ENCODE measurements around the gene ACKR2.
"Not testable (repeated sequence)": the region's sequence is repeated elsewhere in the genome, so short reads cannot be mapped to it uniquely, and the experiment has no call there.

Gene ACKR2

DNA sequence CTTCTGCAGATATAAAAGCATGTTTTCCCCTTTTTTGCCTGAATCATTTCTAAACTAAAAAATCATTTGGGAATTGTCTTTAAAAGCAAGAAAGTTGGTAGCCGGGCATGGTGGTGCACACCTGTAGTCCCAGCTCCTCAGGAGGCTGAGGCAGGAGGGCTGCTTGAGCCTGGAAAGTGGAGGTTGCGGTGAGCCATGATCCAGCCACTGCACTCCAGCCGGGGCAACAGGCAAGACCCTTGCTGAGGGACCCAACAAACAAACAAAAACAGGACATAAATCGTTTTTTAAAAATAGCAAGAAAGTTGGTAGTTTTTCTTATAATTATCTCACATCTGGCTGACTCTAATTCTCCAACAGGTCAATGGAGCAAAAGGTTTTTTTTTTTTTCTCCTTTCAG, 7.5 kb upstream of the ACKR2 start:
- DNase-seq (ENCODE audit: low read depth) = no peak

DNA sequence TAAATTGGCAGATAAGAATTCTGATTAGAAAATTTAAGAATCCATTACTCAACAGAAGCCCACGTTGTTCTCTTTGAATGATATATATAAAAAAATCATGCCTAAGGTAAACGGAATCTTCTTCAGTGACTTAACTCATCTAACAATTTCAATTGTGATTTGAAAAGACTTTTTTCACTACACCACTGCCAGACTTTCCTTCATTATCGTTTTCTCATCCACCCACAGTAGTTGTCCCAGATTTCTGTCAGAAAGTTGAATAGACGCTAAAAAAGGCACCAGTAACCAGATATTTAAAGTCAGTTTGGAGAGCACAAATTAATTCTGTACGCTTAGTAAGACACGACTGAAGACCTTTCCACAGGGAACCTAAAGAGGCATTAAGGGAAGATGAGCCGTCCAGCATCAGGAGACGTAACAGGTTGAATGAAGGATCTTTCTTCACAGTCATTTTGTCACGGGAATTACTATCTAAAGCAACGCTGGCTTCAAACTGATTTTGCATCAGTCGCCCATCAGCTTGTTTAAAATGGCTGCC, 6.3 kb upstream of the ACKR2 start:
- DNase-seq (ENCODE audit: low read depth) = no peak

DNA sequence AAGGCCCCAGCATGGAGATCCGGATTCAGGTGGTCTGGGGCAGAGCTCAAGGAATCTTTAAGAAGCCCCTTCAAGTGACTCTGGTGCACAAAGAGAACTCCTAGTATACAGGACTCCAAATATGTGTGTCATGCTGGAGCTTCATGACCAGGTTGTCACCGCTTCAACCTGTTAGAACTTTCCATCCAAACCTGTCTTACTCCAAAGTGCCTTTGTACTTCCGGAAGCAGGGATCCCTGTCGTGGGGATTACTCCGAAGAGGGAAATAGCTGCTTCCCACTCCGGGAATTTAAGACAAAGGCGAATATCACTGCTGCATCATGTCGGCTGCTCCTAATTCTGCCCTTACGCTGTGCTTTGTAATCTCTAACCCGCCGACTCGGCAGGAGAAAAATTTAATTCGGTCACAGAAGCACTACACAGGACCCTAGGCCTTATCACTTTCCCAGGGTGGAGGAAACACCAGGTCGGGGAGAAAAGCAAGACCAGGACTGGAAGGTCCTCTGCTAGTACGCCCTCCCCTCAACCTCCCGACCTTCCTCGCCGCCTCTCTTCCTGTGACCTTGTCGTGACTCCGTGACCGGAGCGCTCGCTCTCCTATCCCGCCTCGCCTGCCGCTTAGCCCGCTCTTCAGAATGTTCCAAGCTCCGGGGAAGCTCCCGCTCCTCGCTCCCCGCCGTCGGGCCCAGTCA, 5.7 kb upstream of the ACKR2 start:
- no peak for DNase-seq (ENCODE audit: low read depth)

DNA sequence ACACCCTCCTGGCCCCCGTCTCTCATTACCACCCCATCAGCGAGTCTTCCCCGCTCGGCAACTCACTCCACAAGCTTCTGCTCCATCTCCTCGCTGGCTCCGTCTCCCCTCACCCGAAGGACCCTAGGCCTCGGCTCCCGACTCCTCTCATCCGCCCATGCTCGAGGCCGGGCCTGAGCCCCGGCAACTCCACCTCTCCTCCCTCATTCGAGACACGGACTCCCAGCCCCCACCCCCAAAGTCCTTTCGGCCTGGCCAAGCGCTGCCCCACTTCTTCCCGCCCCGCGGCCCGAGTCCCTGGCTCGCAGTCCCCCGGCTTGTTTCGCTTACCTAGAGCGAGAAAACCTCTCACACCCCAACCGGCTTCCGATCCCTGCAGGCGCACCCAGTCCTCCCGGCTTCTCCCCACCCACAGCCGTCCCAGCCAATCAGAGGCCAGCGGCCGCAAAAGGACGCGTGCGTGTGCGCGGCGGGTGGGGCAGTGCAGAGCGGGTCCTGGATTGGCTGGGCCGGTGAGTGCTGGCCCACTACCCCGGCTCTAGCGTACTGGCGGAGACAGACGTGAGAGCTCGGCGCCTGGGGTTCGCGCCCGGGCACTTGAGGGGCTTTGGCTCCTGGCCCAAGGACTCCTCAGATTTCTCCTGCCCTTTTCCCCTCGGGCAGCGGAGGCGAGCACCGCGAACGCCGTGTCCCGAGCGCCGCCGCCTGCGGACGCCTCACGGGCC, 5.0 kb upstream of the ACKR2 start, which contains the start of gene HIGD1A:
Gene HIGD1A, minus strand, starts transcription at position 385 of the 725 bp plus-strand sequence. CDS start 10,237 bp downstream, outside the sequence.
- DNase-seq (ENCODE audit: low read depth) = peak; percentile 82

DNA sequence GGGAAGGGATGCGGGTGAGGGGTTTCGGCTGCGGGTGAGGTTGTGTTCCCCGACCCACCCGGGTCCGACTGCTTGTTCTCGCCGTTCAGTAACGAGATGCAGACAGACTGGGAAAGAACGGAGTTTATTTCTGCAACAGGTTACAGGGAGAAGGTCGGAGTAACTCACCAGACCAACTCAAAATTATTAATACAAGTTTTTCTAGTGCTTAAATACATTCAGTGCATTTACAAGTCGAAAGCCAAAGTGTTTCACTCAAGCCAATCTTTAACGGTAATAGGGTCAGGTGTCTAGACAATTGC, 4.5 kb upstream of the ACKR2 start:
- DNase-seq (ENCODE audit: low read depth) = no peak

DNA sequence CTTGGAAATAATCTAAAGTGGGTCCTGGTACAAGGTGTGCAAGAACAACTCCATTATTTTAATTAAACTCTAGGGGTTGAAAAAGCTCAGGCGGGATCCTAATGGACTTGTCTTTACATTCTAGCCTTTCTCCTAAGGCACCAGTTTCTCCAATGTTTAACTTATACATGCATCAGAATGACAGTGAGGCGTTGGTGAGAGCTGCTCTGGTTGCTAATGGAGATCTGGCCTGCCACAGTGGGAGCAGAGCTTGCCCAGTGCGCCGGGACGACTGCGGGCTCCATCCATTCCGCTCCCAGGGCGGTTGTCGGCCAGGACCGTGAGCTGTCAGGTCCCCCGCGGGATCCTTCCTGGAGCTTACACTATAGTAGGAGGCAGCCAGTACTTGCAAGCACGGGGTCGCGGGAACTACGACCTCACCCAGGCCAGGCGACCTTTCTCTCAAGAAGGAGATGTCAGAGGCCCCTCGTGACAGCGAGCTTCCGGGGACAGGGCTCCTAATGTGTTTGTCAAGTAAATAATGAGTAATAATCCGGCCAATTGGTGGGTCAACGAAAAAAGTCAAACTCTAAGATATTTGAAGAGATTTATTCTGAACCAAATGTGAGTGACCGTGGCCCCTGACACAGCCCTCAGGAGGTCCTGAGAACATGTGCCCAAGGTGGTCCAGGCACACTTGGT, 4.0 kb upstream of the ACKR2 start:
- no peak for DNase-seq (ENCODE audit: low read depth)

DNA sequence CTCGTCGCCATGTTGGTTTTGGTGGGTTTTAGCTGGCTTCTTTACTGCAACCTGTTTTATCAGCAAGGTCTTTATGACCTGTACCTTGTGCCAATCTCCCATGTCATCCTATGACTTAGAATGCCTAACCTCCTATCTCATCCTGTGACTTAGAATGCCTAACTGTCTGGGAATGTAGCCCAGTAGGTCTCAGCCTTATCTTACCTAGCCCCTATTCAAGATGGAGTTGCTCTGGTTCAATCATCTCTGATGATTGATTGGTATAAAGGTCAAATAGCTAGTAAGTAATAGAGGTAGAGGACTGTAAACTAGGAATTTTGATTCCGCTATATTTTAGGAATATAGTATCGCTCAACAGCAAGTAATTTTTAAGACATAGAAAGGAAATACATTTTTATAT, 1.3 kb upstream of the ACKR2 start:
- DNase-seq (ENCODE audit: low read depth) = no peak

DNA sequence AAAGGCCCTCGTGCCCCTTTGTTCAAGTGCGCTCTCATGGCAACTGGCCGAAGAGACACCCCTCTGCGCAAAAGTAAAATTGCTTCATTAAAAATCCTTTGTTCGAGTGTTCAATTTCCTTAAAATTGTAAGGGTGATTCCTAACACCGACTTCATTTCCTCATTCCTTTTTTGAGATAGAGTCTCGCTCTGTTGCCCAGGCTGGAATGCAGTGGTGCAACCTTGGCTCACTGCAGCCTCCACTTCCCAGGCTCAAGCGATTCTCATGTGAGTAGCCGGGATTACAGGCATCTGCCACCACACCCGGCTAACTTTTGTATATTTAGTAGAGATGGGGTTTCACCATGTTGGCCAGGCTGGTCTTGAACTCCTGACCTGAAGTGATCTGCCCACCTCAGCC, 1.5 kb downstream of the ACKR2 start:
- DNase-seq (ENCODE audit: low read depth) = not testable (repeated sequence)

DNA sequence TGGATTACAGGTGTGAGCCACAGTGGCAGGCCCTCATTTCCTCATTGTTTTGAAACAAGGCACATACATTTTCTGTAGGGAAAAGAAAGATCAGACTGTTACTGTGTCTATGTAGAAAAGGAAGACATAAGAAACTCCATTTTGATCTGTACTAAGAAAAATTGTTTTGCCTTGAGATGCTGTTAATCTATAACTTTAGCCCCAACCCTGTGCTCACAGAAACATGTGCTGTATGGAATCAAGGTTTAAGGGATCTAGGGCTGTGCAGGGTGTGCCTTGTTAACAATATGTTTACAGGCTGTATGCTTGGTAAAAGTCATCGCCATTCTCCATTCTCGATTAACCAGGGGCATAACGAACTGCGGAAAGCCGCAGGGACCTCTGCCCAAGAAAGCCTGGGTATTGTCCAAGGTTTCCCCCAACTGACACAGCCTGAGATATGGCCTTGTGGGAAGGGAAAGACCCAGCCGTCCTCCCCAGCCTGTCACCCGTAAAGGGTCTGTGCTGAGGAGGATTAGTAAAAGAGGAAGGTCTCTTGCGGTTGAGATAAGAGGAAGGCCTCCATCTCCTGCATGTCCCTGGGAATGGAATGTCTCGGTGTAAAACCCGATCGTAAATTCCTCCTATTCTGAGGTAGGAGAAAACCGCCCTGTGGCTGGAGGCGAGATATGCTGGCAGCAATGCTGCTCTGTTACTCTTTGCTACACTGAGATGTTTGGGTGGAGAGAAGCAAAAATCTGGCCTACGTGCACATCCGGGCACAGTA, 2.1 kb downstream of the ACKR2 start:
- not testable (repeated sequence) for DNase-seq (ENCODE audit: low read depth)

DNA sequence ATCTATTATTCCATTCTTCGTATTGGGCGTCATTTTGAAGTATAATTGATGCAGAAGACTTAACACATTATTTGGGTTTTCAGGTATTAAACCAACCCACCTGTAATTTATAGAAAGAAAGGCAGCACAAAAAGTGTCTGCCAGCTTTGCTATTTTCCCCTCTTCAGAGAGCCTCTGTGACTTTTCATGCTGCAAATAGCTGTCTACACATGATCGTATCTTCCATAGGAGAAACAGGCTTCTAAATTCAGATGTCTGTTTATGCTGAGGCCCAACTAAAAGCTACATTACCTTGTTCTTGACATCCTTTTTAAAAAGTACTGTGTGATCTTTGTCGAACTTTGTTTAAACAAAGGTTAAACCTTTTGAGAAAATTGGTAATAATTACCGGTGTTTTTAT, 5.0 kb downstream of the ACKR2 start:
- DNase-seq (ENCODE audit: low read depth) = no peak

DNA sequence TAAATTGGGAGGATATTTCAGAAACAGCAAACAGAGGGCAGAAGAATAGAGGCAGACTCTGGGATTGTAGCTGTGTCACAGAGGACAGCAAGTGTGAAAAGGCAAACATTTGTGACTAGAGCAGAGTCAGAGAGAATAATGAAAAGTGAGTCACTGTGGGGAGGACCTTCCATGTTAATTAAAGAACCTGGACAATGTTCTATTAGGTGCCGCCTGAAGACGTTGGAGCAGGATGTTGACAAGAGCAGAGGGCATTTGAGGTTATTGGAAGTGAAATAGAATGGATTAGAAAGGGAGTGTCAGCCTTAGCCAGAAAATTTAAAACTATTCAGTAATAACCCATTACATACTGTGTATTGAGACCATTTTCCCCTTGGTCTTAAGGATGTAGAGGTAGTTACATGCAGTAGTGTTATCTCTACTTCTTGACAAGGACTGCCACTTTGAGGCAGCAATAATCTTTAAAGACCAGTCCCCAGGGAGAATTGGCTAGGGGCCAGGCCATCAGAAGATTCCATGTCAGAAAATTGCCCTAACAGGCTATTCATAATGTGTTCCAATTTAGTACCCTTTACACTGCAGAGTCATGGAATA, 5.8 kb downstream of the ACKR2 start:
- DNase-seq (ENCODE audit: low read depth) = no peak

DNA sequence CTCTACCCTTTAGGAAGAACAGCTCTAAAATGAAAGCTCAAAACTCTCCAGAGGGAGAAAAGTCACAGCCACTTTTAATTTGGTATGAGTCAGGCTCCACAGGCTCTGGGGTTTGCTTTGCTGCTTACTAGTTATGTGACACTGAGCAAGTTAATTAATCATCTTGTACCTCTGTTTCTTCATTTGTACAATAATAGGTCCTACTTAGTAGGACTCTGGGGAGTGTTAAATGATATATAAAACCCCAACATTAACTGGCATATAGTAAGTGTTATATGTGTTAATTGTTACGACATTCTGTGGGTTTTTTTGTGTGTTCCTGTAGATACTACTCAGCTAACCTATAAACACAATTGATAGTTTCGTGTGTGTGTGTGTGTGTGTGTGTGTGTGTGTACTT, 6.6 kb downstream of the ACKR2 start:
- no peak for DNase-seq (ENCODE audit: low read depth)

DNA sequence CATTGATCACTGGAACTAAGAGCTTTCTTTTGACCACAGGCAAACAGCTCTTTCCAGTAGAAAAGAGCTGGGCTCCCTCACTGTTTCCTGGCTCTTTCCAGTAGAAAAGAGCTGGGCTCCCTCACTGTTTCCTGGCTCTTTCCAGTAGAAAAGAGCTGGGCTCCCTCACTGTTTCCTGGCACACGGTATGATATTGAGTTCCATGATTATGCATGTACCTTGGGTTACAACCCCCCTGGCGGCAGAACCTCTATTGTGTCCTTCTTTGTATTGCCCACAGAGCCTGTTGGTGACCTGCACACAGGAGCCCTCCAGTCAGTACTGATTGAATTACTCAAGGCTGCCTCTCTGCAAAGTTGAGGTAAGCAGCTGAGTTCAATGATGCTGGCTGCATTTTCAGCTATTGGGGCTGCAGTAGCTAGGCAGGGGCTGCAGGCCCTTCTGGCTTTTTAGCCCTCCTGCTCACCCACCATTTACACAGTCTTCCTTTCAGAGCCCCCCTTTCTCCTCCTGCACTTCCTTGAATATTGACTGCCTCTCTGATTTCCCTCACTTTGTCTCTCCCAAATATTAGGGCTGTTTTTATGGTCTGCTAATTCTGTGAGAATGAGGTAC, 10.2 kb downstream of the ACKR2 start:
- no peak for DNase-seq (ENCODE audit: low read depth)

DNA sequence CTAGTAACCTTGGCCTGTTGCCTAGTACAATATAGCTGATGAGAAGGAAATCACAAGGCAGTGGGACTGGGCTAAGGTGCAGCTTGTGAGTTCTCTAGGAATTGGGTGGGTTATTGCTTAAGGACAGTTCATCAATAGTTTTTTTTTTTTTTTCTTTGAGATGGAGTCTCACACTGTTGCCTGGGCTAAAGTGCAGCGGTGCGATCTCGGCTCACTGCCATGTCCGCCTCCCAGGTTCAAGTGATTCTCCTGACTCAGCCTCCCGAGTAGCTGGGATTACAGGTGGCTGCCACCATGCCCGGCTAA, 11.5 kb downstream of the ACKR2 start:
- no peak for DNase-seq (ENCODE audit: low read depth)

DNA sequence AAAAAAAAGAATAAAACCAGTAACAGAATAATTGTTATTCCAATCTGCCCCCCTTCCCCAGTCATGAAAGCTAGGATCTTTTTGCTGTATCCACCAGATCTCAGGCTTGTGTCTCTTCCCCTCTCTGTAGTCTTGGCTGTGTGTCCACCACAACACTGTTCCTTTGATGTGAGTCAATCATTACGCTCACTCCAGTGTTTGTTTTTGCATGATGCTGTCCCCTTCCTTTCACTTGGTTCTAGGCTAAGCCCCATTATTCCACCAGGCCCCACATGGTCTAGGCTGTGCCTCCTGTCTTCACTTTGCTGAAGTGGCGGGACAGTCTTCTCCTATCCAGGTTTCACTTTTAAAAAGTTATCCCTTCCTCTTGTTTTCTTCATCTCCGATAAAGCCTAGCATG, 13.6 kb downstream of the ACKR2 start:
- DNase-seq (ENCODE audit: low read depth) = no peak

DNA sequence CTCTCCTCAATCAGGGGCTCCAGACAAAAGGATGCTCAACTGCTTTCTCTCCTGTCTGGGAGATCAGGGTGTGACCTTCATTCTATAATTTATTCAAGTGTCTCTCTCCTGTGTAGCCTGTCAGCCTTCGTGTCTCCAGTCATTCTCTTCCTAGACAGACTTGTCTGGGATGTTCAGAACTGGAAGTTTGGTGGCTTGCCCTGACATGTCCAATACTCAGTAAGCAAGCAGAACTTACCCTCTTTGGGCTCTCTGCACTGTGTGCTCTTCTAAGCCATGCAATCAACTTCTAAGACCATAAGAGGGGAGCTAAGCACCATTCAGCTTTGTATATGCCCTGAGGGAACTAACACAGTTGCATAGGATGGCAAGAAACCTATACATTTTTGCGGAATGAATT, 14.1 kb downstream of the ACKR2 start:
- no peak for DNase-seq (ENCODE audit: low read depth)

DNA sequence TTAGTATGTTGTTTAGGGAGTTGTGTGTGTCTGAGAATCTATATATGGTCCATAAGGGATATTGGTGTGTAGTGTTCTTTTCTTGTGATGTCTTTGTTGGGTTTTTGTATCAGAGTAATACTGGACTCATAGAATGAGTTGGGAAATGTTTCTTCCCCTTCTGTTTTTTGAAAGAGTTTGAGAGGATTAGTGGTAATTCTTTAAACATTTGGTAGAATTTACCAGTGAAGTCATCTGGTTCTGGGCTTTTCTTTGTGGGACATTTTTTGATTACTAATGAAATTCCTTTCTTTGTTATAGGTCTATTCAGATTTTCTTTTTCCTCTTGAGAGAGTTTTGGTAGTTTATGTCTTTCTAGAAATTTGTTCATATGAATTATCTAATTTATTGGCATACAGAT, 16.9 kb downstream of the ACKR2 start:
- DNase-seq (ENCODE audit: low read depth) = no peak

DNA sequence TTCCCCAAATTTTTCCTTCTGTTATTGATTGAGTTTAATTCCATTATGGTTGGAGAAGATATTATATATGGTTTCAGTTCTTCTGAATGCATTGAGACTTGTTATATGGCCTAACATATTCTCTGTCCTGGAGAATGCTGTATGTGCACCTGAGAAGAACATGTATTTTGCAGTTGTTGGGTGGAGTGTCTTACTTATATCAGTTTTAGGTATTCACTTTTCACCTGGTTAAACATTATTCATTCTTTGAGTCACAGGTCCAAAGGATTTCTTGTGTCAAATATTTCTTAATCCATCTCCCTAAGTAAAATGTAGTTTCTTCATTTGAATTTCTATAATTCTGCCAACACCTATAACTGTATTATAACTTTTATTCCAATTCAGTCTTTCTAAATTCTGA, 17.8 kb downstream of the ACKR2 start:
- DNase-seq (ENCODE audit: low read depth) = no peak

DNA sequence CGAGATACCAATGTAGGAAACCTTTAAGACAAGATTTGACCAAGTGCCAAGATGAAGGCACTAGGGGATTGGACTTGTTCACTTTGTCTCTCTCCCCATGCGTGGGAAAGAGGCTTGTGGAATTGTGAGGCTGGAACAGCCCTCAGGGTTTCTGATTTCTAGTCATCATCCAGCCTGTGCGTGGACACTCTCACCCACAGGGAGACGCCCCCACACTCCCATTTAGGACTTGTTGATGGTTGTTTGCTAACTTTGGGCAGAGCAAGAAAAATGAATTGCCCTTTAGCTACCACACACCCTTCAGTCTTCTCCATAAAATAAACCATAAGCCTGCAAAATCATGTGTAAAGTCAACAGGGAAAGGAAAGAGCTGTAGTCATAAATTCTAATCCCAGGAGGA, 18.4 kb downstream of the ACKR2 start:
- DNase-seq (ENCODE audit: low read depth) = no peak

DNA sequence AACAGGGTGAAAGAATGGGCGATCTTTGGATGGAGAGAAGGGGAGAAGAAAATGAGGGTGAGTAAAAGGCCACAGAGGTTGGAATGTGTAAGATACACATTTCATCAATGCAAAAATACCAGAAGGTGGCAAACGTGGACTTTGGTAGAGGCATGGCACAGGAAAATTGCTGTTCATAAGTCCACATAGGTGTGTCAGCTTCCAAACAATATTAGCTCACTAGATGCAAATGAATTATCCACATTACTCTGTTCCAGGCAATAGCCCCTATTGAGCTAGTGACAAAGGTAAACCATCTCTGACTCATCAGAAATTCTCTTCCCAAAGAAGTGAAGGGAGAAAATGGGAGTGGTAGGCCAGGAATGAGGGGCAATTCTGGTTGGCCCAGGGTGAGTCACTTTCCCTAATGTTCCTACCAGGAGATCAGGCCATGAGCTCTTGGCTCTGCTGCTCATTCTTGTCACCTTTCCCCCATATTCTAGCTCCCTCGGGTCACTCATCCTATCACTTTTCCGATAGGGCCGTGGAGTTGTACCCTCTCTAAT, 19.9 kb downstream of the ACKR2 start:
- DNase-seq (ENCODE audit: low read depth) = no peak

DNA sequence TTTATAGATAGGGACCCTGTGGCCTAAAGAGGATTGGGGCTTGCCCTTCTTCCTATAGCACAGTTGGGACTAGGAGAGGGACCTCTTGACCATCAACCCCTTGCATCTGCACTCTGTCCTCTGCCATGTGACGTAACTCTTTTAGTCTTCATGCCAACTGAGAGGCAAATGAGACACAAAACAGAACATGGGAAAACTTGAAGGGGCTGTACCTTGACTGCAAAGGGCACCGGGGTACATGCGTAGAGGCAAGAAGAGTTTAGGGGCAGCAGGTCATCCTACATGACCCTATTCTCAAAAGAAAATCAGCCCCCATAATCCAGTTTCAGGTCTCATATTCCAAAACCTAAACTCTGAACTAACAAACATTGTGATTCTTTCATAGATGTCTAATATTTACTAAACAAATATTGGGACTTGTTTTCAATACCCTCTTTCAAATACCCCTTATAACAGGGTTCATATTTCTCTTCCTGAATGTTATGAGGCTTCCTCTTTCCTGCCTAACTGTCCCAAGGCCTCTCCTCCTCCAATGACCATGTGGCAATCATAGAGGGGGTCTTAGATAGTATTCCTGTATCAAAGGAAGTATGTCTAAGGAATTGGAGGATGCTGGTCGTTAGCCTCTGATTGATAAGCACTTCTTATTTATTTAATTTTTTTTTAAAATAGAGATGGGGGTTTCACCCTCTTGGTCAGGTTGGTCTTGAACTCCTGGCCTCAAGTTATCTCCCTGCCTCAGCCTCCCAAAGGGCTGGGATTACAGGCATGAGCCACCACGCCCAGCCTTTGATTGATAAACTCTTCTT, 20.6 kb downstream of the ACKR2 start:
- no peak for DNase-seq (ENCODE audit: low read depth)
